ENCODE measurements around the gene CYB561. TPM values are rescaled to one million over a fixed set of nuclear protein-coding genes. Genes with fewer than 3 reads are reported as not detected.

CYB561 gene
- total RNA-seq, 1 experiment from 2014 or later: 20.7 TPM

- no peak overlapping the region for H4K91ac ChIP-seq (ENCODE audit: insufficient read length, low read depth, low read length)
- H3K79me2 ChIP-seq (ENCODE audit: insufficient read depth, low read length): no peaks in the 10 kb centered on the region
- Mint-ChIP-seq H3K36me3 (ENCODE audit: insufficient read depth in 1 of 3, low read depth in 3 of 3) (peaks cover 0 to 4% (median 0%) of the 10 kb centered on the region in 3 experiments; a peak in 4 of 7 replicates), H3K4me1 (peaks cover 23 to 31% of the 10 kb centered on the region in 2 experiments), H3K4me3 (no peak overlapping the region), H3K27ac (peak overlapping the region in 1 of 3 experiments; percentile 70; a peak in 1 of 7 replicates), H3K27me3 (ENCODE audit: low read depth) (no peaks in the 10 kb centered on the region; the same call in 1 of the 2 replicates), H3K9me3 (no peaks in the 10 kb centered on the region; a peak in 1 of 5 replicates)
- WGBS (ENCODE audit: extremely low coverage, insufficient read length, low lambda C conversion rate): no CpG with 5 or more reads among the region's 25 CpGs
- no peak for DNase-seq
- H3K9me3 ChIP-seq (ENCODE audit: control insufficient read depth, low read depth, low read length): no peaks in the 10 kb centered on the region
- H3K4ac ChIP-seq (ENCODE audit: low read depth, low read length): no peak overlapping the region
- H2AK5ac ChIP-seq (ENCODE audit: insufficient read length, low read length): no peak overlapping the region
- H3K23me2 ChIP-seq (ENCODE audit: insufficient read length, low read depth, low read length, poor library complexity, severe bottlenecking): no peaks in the 10 kb centered on the region
- no peak overlapping the region for H3K56ac ChIP-seq (ENCODE audit: insufficient read length, low read depth, low read length)
- no peak overlapping the region for H3K23ac ChIP-seq (ENCODE audit: insufficient read length, low read depth, low read length)
- H2BK15ac ChIP-seq (ENCODE audit: low read depth, low read length): no peak overlapping the region
- TF ChIP-seq CTCF (conservative IDR thresholded peaks at IDR 0.05): no peak
- H2BK5ac ChIP-seq (ENCODE audit: insufficient read length, low read length): no peak overlapping the region
- no peak overlapping the region for H2BK20ac ChIP-seq (ENCODE audit: low read depth, low read length, poor library complexity, severe bottlenecking)
- no peak overlapping the region for H2BK12ac ChIP-seq (ENCODE audit: insufficient read length, low read depth, low read length)
- H3K4me2 ChIP-seq (ENCODE audit: insufficient read depth, insufficient read length, low read length): no peak overlapping the region
- H4K5ac ChIP-seq (ENCODE audit: insufficient read length, low read depth, low read length): no peak overlapping the region
- no peak overlapping the region for H3T11ph ChIP-seq (ENCODE audit: low read length)
- peaks cover 2% of the 10 kb centered on the region; the same call in 1 of the 2 replicates for H3K4me1 ChIP-seq (ENCODE audit: insufficient read depth, low read length)
- no peak overlapping the region for H2AFZ ChIP-seq (ENCODE audit: low read length)
- no peaks in the 10 kb centered on the region for H4K20me1 ChIP-seq (ENCODE audit: control insufficient read depth, insufficient read depth, insufficient read length)
- no peaks in the 10 kb centered on the region for H3K27me3 ChIP-seq (ENCODE audit: insufficient read depth, low read length)
- no peak overlapping the region for H4K8ac ChIP-seq (replicated peaks; ENCODE audit: insufficient read length, low read depth, low read length)
- no peak overlapping the region for H2BK120ac ChIP-seq (ENCODE audit: low read depth, low read length, poor library complexity, severe bottlenecking)
- H3K27ac ChIP-seq (ENCODE audit: insufficient read length, low read depth, low read length): no peak overlapping the region
- H3K14ac ChIP-seq (ENCODE audit: insufficient read depth, low read length): no peak overlapping the region
- H3K79me1 ChIP-seq (ENCODE audit: insufficient read depth, low read depth, low read length, poor library complexity, severe bottlenecking): no peaks in the 10 kb centered on the region
- H3K9ac ChIP-seq (ENCODE audit: extremely low read depth, insufficient read length, low read length): no peak overlapping the region
- H3K18ac ChIP-seq (ENCODE audit: insufficient read length, low read depth, low read length): no peak overlapping the region
Observed at GRCh38 chr17:63421681-63422645, 24.1 kb downstream of the CYB561 start.

All from H9 (cell line).